GM23338 (cell line): ENCODE measurements around the gene ENTR1. TPM values are rescaled to one million over a fixed set of nuclear protein-coding genes. Genes with fewer than 3 reads are reported as not detected.

Source experiments
- CTCF ChIP-seq, 2 experiments: fragments of 200-600 bp in 1 of 2; sonication (generic) in 1 of 2; conservative IDR thresholded peaks; 2 replicates each; pipeline versions ENCODE4 v1.5.1 to v1.6.1; 2016 to 2017; ENCODE audit warnings: antibody characterized with exemption in 2 of 2, low read depth in 2 of 2, mild to moderate bottlenecking in 2 of 2, moderate library complexity in 1 of 2
- ETS1 ChIP-seq: IDR thresholded peaks from 2 replicates; pipeline ENCODE4 v1.6.1; 2016; ENCODE audit warnings: antibody characterized with exemption
- JUNB ChIP-seq: IDR thresholded peaks from one replicate; pipeline ENCODE4 v1.6.1; 2016; ENCODE audit warnings: antibody characterized with exemption; ENCODE audit not compliant: unreplicated experiment
- POLR2AphosphoS5 ChIP-seq: IDR thresholded peaks from 2 replicates; pipeline ENCODE4 v1.6.1; 2016; ENCODE audit warnings: antibody characterized with exemption, low read depth
- ZNF114 ChIP-seq: fragments of 250-450 bp; sonication (Bioruptor Pico); IDR thresholded peaks from 2 replicates; pipeline ENCODE4 v1.5.0; 2020; ENCODE audit warnings: mild to moderate bottlenecking, moderate library complexity
- ZNF462 ChIP-seq: fragments of 250-450 bp; sonication (Bioruptor Pico); IDR thresholded peaks from 2 replicates; pipeline ENCODE4 v1.5.0; 2020; ENCODE audit warnings: mild to moderate bottlenecking, moderate library complexity
- polyA plus RNA-seq: library from polyadenylated mRNA; unstranded; fragments of >200 nt; fragmentation: Nextera tagmentation; extraction: Ambion mirVana; gene quantifications from 2 replicates; pipeline ENCODE4 v1.2.1, GENCODE V29; 2016
- total RNA-seq: library from RNA; depleted of rRNA; stranded (reverse); fragments of >200 nt; shearing (Covaris generic); gene quantifications from 2 replicates; pipeline ENCODE4 v1.2.3, GENCODE V29; 2014

ENTR1 gene
- total and polyA plus RNA-seq, 2 experiments from 2014 or later = 25.6 to 91.9 TPM

GRCh38 chr9:136438548-136439480, 28.4 kb upstream of the ENTR1 start (continued):
- TF ChIP-seq ZNF462 (CRISPR knock-in tag) (no peak), POLR2AphosphoS5 (no peak), JUNB (no peak), CTCF (conservative IDR thresholded peaks at IDR 0.05; ENCODE audit: low read depth in 2 of 2) (no peak), ZNF114 (CRISPR knock-in tag) (no peak), ETS1 (no peak)
